HepG2 (cell line): ENCODE data around the gene GGA3. TPM values are rescaled to one million over a fixed set of nuclear protein-coding genes. Genes with fewer than 3 reads are reported as not detected.

Experiments
- ATAC-seq: fragments of 200-7000 bp; cut with Tn5 transposase; 3 replicates; pipeline ENCODE4 v1.9.1; 2020; ENCODE audit warnings: mild to moderate bottlenecking, moderate library complexity
- BruUV-seq: library from RNA; stranded (reverse); fragments of 400-500 nt; replicated peaks from 2 replicates; lab custom pipeline; 2021; lab: Mats Ljungman, UMichigan
- CTCF ChIA-PET: fragments of 300-600 bp; formaldehyde crosslinking; extraction: SDS; loops from one replicate; lab custom pipeline; 2021; ENCODE audit warnings: low total read pairs, inconsistent platforms, low intra/inter-chr PET ratio; lab: Yijun Ruan, JAX
- POLR2A ChIA-PET: fragments of 350-600 bp; sonication (Branson Sonifier 250); formaldehyde crosslinking; loops from one replicate; lab custom pipeline; 2020; ENCODE audit warnings: antibody characterized with exemption, inconsistent platforms; lab: Yijun Ruan, JAX
- DNase-seq: peaks from one replicate; pipeline ENCODE4 v3.0.0-alpha.2; 2015; ENCODE audit warnings: low spot score
- FAIRE-seq: peaks from 3 replicates; lab custom pipeline; 2011; peaks lifted over from hg19 to GRCh38; lab: Jason Lieb, UNC
- H2AFZ ChIP-seq: one replicate; pipeline ENCODE4 v1.6.1; 2011; ENCODE audit warnings: low read length, inconsistent platforms
- H3K27ac ChIP-seq: fragments of 300-600 bp; 3 replicates; pipeline ENCODE4 v1.8.0; 2011; ENCODE audit warnings: mixed run types, mild to moderate bottlenecking, mixed read lengths, low read length, inconsistent platforms; ENCODE audit not compliant: insufficient read depth; ENCODE audit errors: extremely low read length
- H3K27me3 ChIP-seq, 2 experiments: fragments of 200-600 bp in 1 of 2; 2 replicates in 1 of 2; 3 replicates in 1 of 2; pipeline versions ENCODE4 v1.6.0 to v1.8.0; 2011; ENCODE audit warnings: low read length in 2 of 2, mild to moderate bottlenecking in 2 of 2, moderate library complexity in 2 of 2, inconsistent platforms in 1 of 2; ENCODE audit not compliant: insufficient read depth in 2 of 2, control insufficient read depth in 1 of 2
- H3K36me3 ChIP-seq, 2 experiments: fragments of 200-600 bp in 1 of 2; replicated peaks in 1 of 2; 2 replicates in 1 of 2; 3 replicates in 1 of 2; pipeline versions ENCODE4 v1.5.1 to v1.8.0; 2011; ENCODE audit warnings: low read length in 2 of 2, inconsistent platforms in 1 of 2; ENCODE audit not compliant: insufficient read depth in 2 of 2, control insufficient read depth in 1 of 2
- H3K4me1 ChIP-seq: 2 replicates; pipeline ENCODE4 v1.5.1; 2012; ENCODE audit warnings: low read length, inconsistent platforms; ENCODE audit not compliant: insufficient read depth
- H3K4me2 ChIP-seq: 2 replicates; pipeline ENCODE4 v1.6.0; 2011; ENCODE audit warnings: low read depth, low read length, inconsistent platforms
- H3K4me3 ChIP-seq, 3 experiments: fragments of 200-600 bp in 1 of 3; sonication (generic), shearing (Covaris generic) in 1 of 3; replicated peaks in 1 of 3; 2 replicates each; pipeline ENCODE4 v1.5.1; 2011 to 2016; ENCODE audit warnings: low read length in 3 of 3, inconsistent platforms in 2 of 3, low read depth in 2 of 3, mild to moderate bottlenecking in 2 of 3, control low read depth in 1 of 3, mixed read lengths in 1 of 3; ENCODE audit not compliant: insufficient read depth in 1 of 3
- H3K79me2 ChIP-seq: one replicate; pipeline ENCODE4 v1.6.1; 2011; ENCODE audit warnings: low read length, inconsistent platforms; ENCODE audit not compliant: insufficient read depth
- H3K9ac ChIP-seq: 2 replicates; pipeline ENCODE4 v1.6.0; 2011; ENCODE audit warnings: mild to moderate bottlenecking, low read depth, low read length, inconsistent platforms; ENCODE audit not compliant: insufficient read depth
- H3K9me3 ChIP-seq: 2 replicates; pipeline ENCODE4 v1.5.1; 2012; ENCODE audit warnings: mild to moderate bottlenecking, low read length
- H4K20me1 ChIP-seq: 2 replicates; pipeline ENCODE4 v1.6.0; 2011; ENCODE audit warnings: inconsistent platforms, mild to moderate bottlenecking, low read length, moderate library complexity; ENCODE audit not compliant: insufficient read depth
- ARNT2 ChIP-seq: sonication (generic); formaldehyde crosslinking; IDR thresholded peaks from 2 replicates; pipeline ENCODE4 v1.8.0; 2022; ENCODE audit warnings: mild to moderate bottlenecking, low read depth, missing genetic modification reagents, moderate library complexity
- MED1 ChIP-seq: sonication (generic); formaldehyde crosslinking; IDR thresholded peaks from 2 replicates; pipeline ENCODE4 v1.4.0; 2020; ENCODE audit warnings: missing genetic modification reagents
- POLR2A ChIP-seq, 2 experiments: IDR thresholded peaks; 2 replicates each; pipeline ENCODE4 v1.6.1; 2011; ENCODE audit warnings: low read depth in 2 of 2, low read length in 2 of 2, mild to moderate bottlenecking in 1 of 2, moderate library complexity in 1 of 2; ENCODE audit not compliant: insufficient read depth in 1 of 2
- REL ChIP-seq: sonication (generic); formaldehyde crosslinking; conservative IDR thresholded peaks from 2 replicates; pipeline ENCODE4 v1.8.0; 2022; ENCODE audit warnings: mild to moderate bottlenecking, missing genetic modification reagents, moderate library complexity
- TRIM24 ChIP-seq: sonication (generic); formaldehyde crosslinking; IDR thresholded peaks from 2 replicates; pipeline ENCODE4 v1.8.0; 2022; ENCODE audit warnings: mild to moderate bottlenecking, missing genetic modification reagents
- ZBTB42 ChIP-seq: sonication (generic); formaldehyde crosslinking; IDR thresholded peaks from 2 replicates; pipeline ENCODE4 v1.5.0; 2020; ENCODE audit warnings: mild to moderate bottlenecking, missing genetic modification reagents
- ZC3H13 ChIP-seq: sonication (generic); formaldehyde crosslinking; IDR thresholded peaks from 2 replicates; pipeline ENCODE4 v1.8.1; 2023; ENCODE audit warnings: mild to moderate bottlenecking, missing genetic modification reagents, moderate library complexity
- ZC3H4 ChIP-seq: sonication (generic); formaldehyde crosslinking; IDR thresholded peaks from 2 replicates; pipeline ENCODE4 v1.4.0; 2020; ENCODE audit warnings: missing genetic modification reagents, borderline replicate concordance
- ZNF160 ChIP-seq: sonication (generic); formaldehyde crosslinking; IDR thresholded peaks from 2 replicates; pipeline ENCODE4 v1.8.0; 2022; ENCODE audit warnings: mild to moderate bottlenecking, inconsistent platforms, missing genetic modification reagents
- ZNF274 ChIP-seq: sonication (generic); formaldehyde crosslinking; IDR thresholded peaks from 2 replicates; pipeline ENCODE4 v1.5.1; 2020; ENCODE audit warnings: mild to moderate bottlenecking, missing genetic modification reagents
- WGBS: methylation state at CpG from one replicate; pipeline ENCODE4 v1.1.6; 2017; ENCODE audit warnings: low lambda C conversion rate; 5-methylcytosine and 5-hydroxymethylcytosine counted together
- in situ Hi-C: cut with HindIII; loops from 2 replicates; pipeline ENCODE4 v1.10.0; 2017; ENCODE audit warnings: low pct_unique_long_range_greater_than_20kb; ENCODE audit not compliant: extremely low pct_ligation_motif_present
- intact Hi-C: fragments of 100-400 bp; cut with micrococcal nuclease; formaldehyde crosslinking; loops from one replicate; pipeline ENCODE4 v1.10.0; 2022; ENCODE audit not compliant: unreplicated experiment
- polyA plus RNA-seq, 8 experiments: library from polyadenylated mRNA; depleted of rRNA in 3 of 8; stranded (reverse) in 7 of 8; unstranded in 1 of 8; fragments of >200 nt; fragmentation: Illumina TruSeq in 4 of 8; extraction: Trizol in 4 of 8; gene quantifications; 2 replicates each; pipeline versions ENCODE4 v1.2.1 to v1.2.3, GENCODE V29; 2011 to 2016; ENCODE audit warnings: low read depth in 4 of 8, missing spikeins in 1 of 8, mixed read lengths in 1 of 8; ENCODE audit not compliant: insufficient read depth in 1 of 8
- total RNA-seq, 5 experiments: library from RNA; depleted of rRNA; stranded (reverse); fragments of >200 nt; fragmentation: Illumina TruSeq; extraction: Trizol; gene quantifications; 2 replicates each; pipeline ENCODE4 v1.2.3, GENCODE V29; 2016; ENCODE audit warnings: low read depth in 1 of 5
- TF ChIP-seq, protein P1 (sequence below): sonication (generic); formaldehyde crosslinking; IDR thresholded peaks from 2 replicates; pipeline ENCODE4 v1.8.1; 2023; ENCODE audit warnings: missing genetic modification reagents, inconsistent platforms, borderline replicate concordance
- TF ChIP-seq, protein P2 (sequence below): sonication (generic); formaldehyde crosslinking; IDR thresholded peaks from 2 replicates; pipeline ENCODE4 v1.4.0; 2020; ENCODE audit warnings: missing genetic modification reagents
- TF ChIP-seq, protein P3 (sequence below): fragments of 450-650 bp; IDR thresholded peaks from 2 replicates; pipeline ENCODE4 v1.6.1; 2017
- TF ChIP-seq, protein P4 (sequence below): sonication (generic); IDR thresholded peaks from 2 replicates; pipeline ENCODE4 v1.6.1; 2016; ENCODE audit warnings: low read depth, borderline replicate concordance
- TF ChIP-seq, protein P5 (sequence below): sonication (generic); formaldehyde crosslinking; IDR thresholded peaks from 2 replicates; pipeline ENCODE4 v1.5.1; 2020; ENCODE audit warnings: missing genetic modification reagents, mild to moderate bottlenecking, borderline replicate concordance

Gene GGA3
- total and polyA plus RNA-seq, 2 of the 13 experiments (the other 11 are each of a cell fraction or from before 2014, with no cell fraction given), result 28.4 to 43.7 TPM

DNA sequence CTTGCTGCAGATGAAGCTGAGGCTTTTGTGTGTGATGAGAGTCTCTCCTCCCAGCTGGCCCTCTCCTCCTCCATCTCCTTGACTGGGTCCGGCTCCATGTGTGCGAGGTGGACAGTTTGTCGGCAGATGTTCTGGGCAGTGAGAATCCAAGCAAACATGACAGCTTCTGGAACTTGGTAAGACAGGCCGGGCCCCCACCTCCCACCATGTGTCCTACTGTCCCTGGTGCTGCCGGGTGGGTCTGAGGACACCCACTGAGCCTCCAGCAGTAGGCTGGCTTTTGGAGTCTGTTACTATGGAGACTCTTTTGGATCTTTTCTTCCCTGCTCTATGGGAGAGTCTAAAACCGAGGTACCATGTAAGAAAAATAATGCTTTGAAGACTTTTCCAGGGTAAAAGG is 43.3 kb downstream of the GGA3 start:
- FAIRE-seq (no peak), ATAC-seq (no peak), DNase-seq (no peak)
- over 99% methylated on average over 6 of the region's 6 CpGs for WGBS
- no peaks in the 10 kb centered on the region for H4K20me1 ChIP-seq
- H3K4me1 ChIP-seq, result no peaks in the 10 kb centered on the region
- intact Hi-C loops (no loop called here), in situ Hi-C loops (no loop called here)
- no peaks in the 10 kb centered on the region for H3K27me3 ChIP-seq
- no peak overlapping the region for H3K27ac ChIP-seq
- H3K9ac ChIP-seq, result no peak overlapping the region
- no peaks in the 10 kb centered on the region for H3K9me3 ChIP-seq
- peaks cover 23 to 72% of the 10 kb centered on the region in 2 experiments for H3K36me3 ChIP-seq
- H3K4me2 ChIP-seq, result no peak overlapping the region
- BruUV-seq, result no TSS peak
- no peak for TF ChIP-seq ZNF160 (CRISPR knock-in tag)
- TF ChIP-seq, protein P1, sequence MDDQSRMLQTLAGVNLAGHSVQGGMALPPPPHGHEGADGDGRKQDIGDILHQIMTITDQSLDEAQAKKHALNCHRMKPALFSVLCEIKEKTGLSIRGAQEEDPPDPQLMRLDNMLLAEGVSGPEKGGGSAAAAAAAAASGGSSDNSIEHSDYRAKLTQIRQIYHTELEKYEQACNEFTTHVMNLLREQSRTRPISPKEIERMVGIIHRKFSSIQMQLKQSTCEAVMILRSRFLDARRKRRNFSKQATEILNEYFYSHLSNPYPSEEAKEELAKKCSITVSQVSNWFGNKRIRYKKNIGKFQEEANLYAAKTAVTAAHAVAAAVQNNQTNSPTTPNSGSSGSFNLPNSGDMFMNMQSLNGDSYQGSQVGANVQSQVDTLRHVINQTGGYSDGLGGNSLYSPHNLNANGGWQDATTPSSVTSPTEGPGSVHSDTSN (CRISPR knock-in tag), result no peak
- TF ChIP-seq ZBTB42, result no peak
- no peak for TF ChIP-seq ZC3H13 (CRISPR knock-in tag)
- TF ChIP-seq MED1 (CRISPR knock-in tag), result no peak
- TF ChIP-seq, protein P2, sequence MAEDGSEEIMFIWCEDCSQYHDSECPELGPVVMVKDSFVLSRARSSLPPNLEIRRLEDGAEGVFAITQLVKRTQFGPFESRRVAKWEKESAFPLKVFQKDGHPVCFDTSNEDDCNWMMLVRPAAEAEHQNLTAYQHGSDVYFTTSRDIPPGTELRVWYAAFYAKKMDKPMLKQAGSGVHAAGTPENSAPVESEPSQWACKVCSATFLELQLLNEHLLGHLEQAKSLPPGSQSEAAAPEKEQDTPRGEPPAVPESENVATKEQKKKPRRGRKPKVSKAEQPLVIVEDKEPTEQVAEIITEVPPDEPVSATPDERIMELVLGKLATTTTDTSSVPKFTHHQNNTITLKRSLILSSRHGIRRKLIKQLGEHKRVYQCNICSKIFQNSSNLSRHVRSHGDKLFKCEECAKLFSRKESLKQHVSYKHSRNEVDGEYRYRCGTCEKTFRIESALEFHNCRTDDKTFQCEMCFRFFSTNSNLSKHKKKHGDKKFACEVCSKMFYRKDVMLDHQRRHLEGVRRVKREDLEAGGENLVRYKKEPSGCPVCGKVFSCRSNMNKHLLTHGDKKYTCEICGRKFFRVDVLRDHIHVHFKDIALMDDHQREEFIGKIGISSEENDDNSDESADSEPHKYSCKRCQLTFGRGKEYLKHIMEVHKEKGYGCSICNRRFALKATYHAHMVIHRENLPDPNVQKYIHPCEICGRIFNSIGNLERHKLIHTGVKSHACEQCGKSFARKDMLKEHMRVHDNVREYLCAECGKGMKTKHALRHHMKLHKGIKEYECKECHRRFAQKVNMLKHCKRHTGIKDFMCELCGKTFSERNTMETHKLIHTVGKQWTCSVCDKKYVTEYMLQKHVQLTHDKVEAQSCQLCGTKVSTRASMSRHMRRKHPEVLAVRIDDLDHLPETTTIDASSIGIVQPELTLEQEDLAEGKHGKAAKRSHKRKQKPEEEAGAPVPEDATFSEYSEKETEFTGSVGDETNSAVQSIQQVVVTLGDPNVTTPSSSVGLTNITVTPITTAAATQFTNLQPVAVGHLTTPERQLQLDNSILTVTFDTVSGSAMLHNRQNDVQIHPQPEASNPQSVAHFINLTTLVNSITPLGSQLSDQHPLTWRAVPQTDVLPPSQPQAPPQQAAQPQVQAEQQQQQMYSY, result no peak
- TF ChIP-seq, protein P3, sequence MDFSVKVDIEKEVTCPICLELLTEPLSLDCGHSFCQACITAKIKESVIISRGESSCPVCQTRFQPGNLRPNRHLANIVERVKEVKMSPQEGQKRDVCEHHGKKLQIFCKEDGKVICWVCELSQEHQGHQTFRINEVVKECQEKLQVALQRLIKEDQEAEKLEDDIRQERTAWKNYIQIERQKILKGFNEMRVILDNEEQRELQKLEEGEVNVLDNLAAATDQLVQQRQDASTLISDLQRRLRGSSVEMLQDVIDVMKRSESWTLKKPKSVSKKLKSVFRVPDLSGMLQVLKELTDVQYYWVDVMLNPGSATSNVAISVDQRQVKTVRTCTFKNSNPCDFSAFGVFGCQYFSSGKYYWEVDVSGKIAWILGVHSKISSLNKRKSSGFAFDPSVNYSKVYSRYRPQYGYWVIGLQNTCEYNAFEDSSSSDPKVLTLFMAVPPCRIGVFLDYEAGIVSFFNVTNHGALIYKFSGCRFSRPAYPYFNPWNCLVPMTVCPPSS, result no peak
- TF ChIP-seq ZNF274 (CRISPR knock-in tag), result no peak
- no peak for TF ChIP-seq POLR2A (IDR thresholded peaks at IDR 0.05; ENCODE audit: insufficient read depth in 1 of 2, low read depth in 2 of 2, low read length in 2 of 2)
- TF ChIP-seq ZC3H4, result no peak
- no peak for TF ChIP-seq REL
- no peak for TF ChIP-seq TRIM24 (CRISPR knock-in tag)
- TF ChIP-seq, protein P4, sequence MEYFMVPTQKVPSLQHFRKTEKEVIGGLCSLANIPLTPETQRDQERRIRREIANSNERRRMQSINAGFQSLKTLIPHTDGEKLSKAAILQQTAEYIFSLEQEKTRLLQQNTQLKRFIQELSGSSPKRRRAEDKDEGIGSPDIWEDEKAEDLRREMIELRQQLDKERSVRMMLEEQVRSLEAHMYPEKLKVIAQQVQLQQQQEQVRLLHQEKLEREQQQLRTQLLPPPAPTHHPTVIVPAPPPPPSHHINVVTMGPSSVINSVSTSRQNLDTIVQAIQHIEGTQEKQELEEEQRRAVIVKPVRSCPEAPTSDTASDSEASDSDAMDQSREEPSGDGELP, result no peak
- TF ChIP-seq, protein P5, sequence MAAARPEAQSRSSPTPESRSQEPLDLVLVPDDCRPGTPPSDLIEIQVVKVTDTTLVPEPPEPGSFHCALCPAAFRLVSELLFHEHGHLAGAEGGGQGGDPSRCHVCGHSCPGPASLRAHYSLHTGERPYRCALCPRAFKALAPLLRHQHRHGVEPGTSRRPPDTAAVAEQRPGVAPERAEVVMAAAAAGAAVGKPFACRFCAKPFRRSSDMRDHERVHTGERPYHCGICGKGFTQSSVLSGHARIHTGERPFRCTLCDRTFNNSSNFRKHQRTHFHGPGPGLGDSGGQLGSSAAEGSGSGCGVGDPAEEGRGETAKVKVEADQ, result no peak
- no peak for TF ChIP-seq ARNT2 (CRISPR knock-in tag)
- no peaks in the 10 kb centered on the region for H3K79me2 ChIP-seq
- H3K4me3 ChIP-seq, result no peak overlapping the region
- H2AFZ ChIP-seq, result no peak overlapping the region
- ChIA-PET POLR2A (interaction anchor here (0.9 kb wide), 1 partner anchor 12 kb away, joined by 3 read pairs; the partner anchor contains the start of gene NUP85), CTCF (no interaction called here)
